GM12878 (cell line): ENCODE results near the gene MSH3. TPM values are rescaled to one million over a fixed set of nuclear protein-coding genes. Genes with fewer than 3 reads are reported as not detected.

Source experiments
- ATAC-seq: fragments of 200-7000 bp; cut with Tn5 transposase; 3 replicates; pipeline ENCODE4 v1.9.1; 2020; ENCODE audit warnings: mild to moderate bottlenecking, moderate library complexity
- BruUV-seq: library from RNA; stranded (reverse); fragments of 400-500 nt; replicated peaks from 2 replicates; lab custom pipeline; 2021; lab: Mats Ljungman, UMichigan
- CTCF ChIA-PET: fragments of 300-600 bp; sonication (Branson Sonifier 250); formaldehyde crosslinking; extraction: SDS; loops from one replicate; lab custom pipeline; 2021; ENCODE audit warnings: inconsistent platforms; lab: Yijun Ruan, JAX
- POLR2A ChIA-PET: fragments of 350-600 bp; formaldehyde crosslinking; extraction: SDS; loops from one replicate; lab custom pipeline; 2021; ENCODE audit warnings: inconsistent platforms; lab: Charles Lee
- RAD21 ChIA-PET: fragments of 300-600 bp; sonication (Branson Sonifier 250); formaldehyde crosslinking; loops from one replicate; lab custom pipeline; 2023; ENCODE audit warnings: antibody characterized with exemption; ENCODE audit not compliant: unreplicated experiment; lab: Charles Lee
- SMC1A ChIA-PET: fragments of 300-600 bp; sonication (Branson Sonifier 250); formaldehyde crosslinking; loops from one replicate; lab custom pipeline; 2023; ENCODE audit not compliant: unreplicated experiment, uncharacterized antibody; lab: Charles Lee
- DNase-seq: peaks from one replicate; pipeline ENCODE4 v3.0.0-alpha.2; 2011; ENCODE audit warnings: low read depth, low spot score
- FAIRE-seq: peaks from 3 replicates; lab custom pipeline; 2011; peaks lifted over from hg19 to GRCh38; lab: Jason Lieb, UNC
- H2AFZ ChIP-seq: 2 replicates; pipeline ENCODE4 v1.6.0; 2011; ENCODE audit warnings: low read depth, low read length, control low read depth; ENCODE audit not compliant: control insufficient read depth
- H3K27ac ChIP-seq: 2 replicates; pipeline ENCODE4 v1.5.1; 2011; ENCODE audit warnings: control low read depth; ENCODE audit not compliant: control insufficient read depth, insufficient read depth
- H3K27me3 ChIP-seq, 2 experiments: replicated peaks in 1 of 2; 2 replicates each; pipeline versions ENCODE4 v1.6.0 to v1.6.1; 2011; ENCODE audit warnings: low read length in 1 of 2; ENCODE audit not compliant: control insufficient read depth in 2 of 2, insufficient read depth in 2 of 2
- H3K36me3 ChIP-seq, 2 experiments: 2 replicates each; pipeline ENCODE4 v1.5.1; 2011; ENCODE audit warnings: low read length in 1 of 2; ENCODE audit not compliant: control insufficient read depth in 2 of 2, insufficient read depth in 2 of 2
- H3K4me1 ChIP-seq: 2 replicates; pipeline ENCODE4 v1.6.1; 2011; ENCODE audit warnings: mild to moderate bottlenecking, low read length, moderate library complexity, mixed read lengths; ENCODE audit not compliant: control insufficient read depth, insufficient read depth
- H3K4me2 ChIP-seq: 2 replicates; pipeline ENCODE4 v1.6.0; 2011; ENCODE audit warnings: control low read depth; ENCODE audit not compliant: control insufficient read depth, insufficient read depth
- H3K4me3 ChIP-seq: fragments of 200-600 bp; sonication (generic); 2 replicates; pipeline ENCODE4 v1.5.1; 2016
- H3K79me2 ChIP-seq: 2 replicates; pipeline ENCODE4 v1.6.0; 2011; ENCODE audit warnings: low read length; ENCODE audit not compliant: control insufficient read depth, insufficient read depth
- H3K9ac ChIP-seq: 2 replicates; pipeline ENCODE4 v1.8.0; 2011; ENCODE audit warnings: low read length, control low read depth, mixed read lengths; ENCODE audit not compliant: control insufficient read depth, insufficient read depth
- H3K9me3 ChIP-seq: replicated peaks from 3 replicates; pipeline ENCODE4 v1.5.1; 2011; ENCODE audit warnings: mild to moderate bottlenecking, low read length; ENCODE audit not compliant: control insufficient read depth, insufficient read depth
- H4K20me1 ChIP-seq: 2 replicates; pipeline ENCODE4 v1.6.0; 2011; ENCODE audit not compliant: control insufficient read depth, insufficient read depth
- BMI1 ChIP-seq: fragments of 450-650 bp; IDR thresholded peaks from 2 replicates; pipeline ENCODE4 v1.6.1; 2016; ENCODE audit warnings: mild to moderate bottlenecking, moderate library complexity, borderline replicate concordance
- CBX3 ChIP-seq: fragments of 200-600 bp; sonication (generic); IDR thresholded peaks from 2 replicates; pipeline ENCODE4 v1.6.1; 2016; ENCODE audit warnings: low read depth, borderline replicate concordance
- CREM ChIP-seq: IDR thresholded peaks from 2 replicates; pipeline ENCODE4 v1.6.1; 2014; ENCODE audit warnings: antibody characterized with exemption, low read depth
- FOXM1 ChIP-seq: IDR thresholded peaks from 2 replicates; pipeline ENCODE4 v1.6.1; 2012; ENCODE audit warnings: low read depth, mild to moderate bottlenecking, inconsistent platforms, low read length, moderate library complexity
- HDAC2 ChIP-seq: fragments of 200-600 bp; sonication (generic); IDR thresholded peaks from 2 replicates; pipeline ENCODE4 v1.6.1; 2017
- MEF2B ChIP-seq: fragments of 450-650 bp; IDR thresholded peaks from 2 replicates; pipeline ENCODE4 v1.6.1; 2018; ENCODE audit warnings: mild to moderate bottlenecking, moderate library complexity; ENCODE audit not compliant: partially characterized antibody, poor library complexity, severe bottlenecking
- MYC ChIP-seq: IDR thresholded peaks from 2 replicates; pipeline ENCODE4 v1.6.1; 2011; ENCODE audit warnings: mild to moderate bottlenecking, low read length, moderate library complexity, inconsistent platforms; ENCODE audit not compliant: insufficient read depth, insufficient replicate concordance, insufficient read length, severe bottlenecking
- NFIC ChIP-seq: IDR thresholded peaks from 2 replicates; pipeline ENCODE4 v1.6.1; 2012; ENCODE audit warnings: low read depth, mild to moderate bottlenecking, inconsistent platforms, low read length, moderate library complexity
- NRF1 ChIP-seq: conservative IDR thresholded peaks from 2 replicates; pipeline ENCODE4 v1.6.1; 2011; ENCODE audit warnings: mild to moderate bottlenecking, low read depth, low read length, improper control_type of control experiment
- PAX8 ChIP-seq: fragments of 450-650 bp; IDR thresholded peaks from 2 replicates; pipeline ENCODE4 v1.6.1; 2017; ENCODE audit warnings: mild to moderate bottlenecking, moderate library complexity
- RBBP5 ChIP-seq: fragments of 200-600 bp; sonication (generic); conservative IDR thresholded peaks from 2 replicates; pipeline ENCODE4 v1.6.1; 2016
- RUNX3 ChIP-seq: IDR thresholded peaks from 2 replicates; pipeline ENCODE4 v1.6.1; 2012; ENCODE audit warnings: low read length, inconsistent platforms
- SUZ12 ChIP-seq: fragments of 200-600 bp; sonication (generic); IDR thresholded peaks from one replicate; pipeline ENCODE4 v1.6.1; 2018; ENCODE audit warnings: antibody characterized with exemption, mild to moderate bottlenecking; ENCODE audit not compliant: unreplicated experiment
- TCF3 ChIP-seq: IDR thresholded peaks from 2 replicates; pipeline ENCODE4 v1.6.1; 2012; ENCODE audit warnings: low read depth, mild to moderate bottlenecking, low read length, borderline replicate concordance; ENCODE audit not compliant: insufficient read depth
- TCF7 ChIP-seq: IDR thresholded peaks from 2 replicates; pipeline ENCODE4 v1.6.1; 2014; ENCODE audit warnings: antibody characterized with exemption, borderline replicate concordance
- WRNIP1 ChIP-seq: IDR thresholded peaks from 2 replicates; pipeline ENCODE4 v1.6.1; 2011; ENCODE audit warnings: low read depth, low read length, improper control_type of control experiment, borderline replicate concordance
- ZNF622 ChIP-seq: fragments of 450-650 bp; IDR thresholded peaks from 2 replicates; pipeline ENCODE4 v1.6.1; 2017; ENCODE audit warnings: mild to moderate bottlenecking, inconsistent platforms
- WGBS: methylation state at CpG from one replicate; pipeline ENCODE4 v1.1.6; 2016; ENCODE audit warnings: low lambda C conversion rate; ENCODE audit not compliant: insufficient replicate concordance, insufficient coverage; ENCODE audit errors: missing lambda C conversion rate; 5-methylcytosine and 5-hydroxymethylcytosine counted together
- in situ Hi-C: fragments of 300-500 bp; cut with MboI; formaldehyde crosslinking; loops from 9 replicates; pipeline ENCODE4 v1.14.3; 2018; ENCODE audit warnings: mixed read lengths
- intact Hi-C: fragments of 100-400 bp; cut with micrococcal nuclease; formaldehyde crosslinking; loops from one replicate; pipeline ENCODE4 v1.14.2; 2022; ENCODE audit not compliant: unreplicated experiment
- polyA plus RNA-seq, 11 experiments: library from polyadenylated mRNA; depleted of rRNA in 4 of 11; unstranded in 6 of 11; stranded (reverse) in 5 of 11; fragments of >200 nt; fragmentation: Nextera tagmentation in 4 of 11; fragmentation: Illumina TruSeq in 1 of 11; extraction: Ambion mirVana in 4 of 11; extraction: Trizol in 1 of 11; gene quantifications; 1 replicate in 1 of 11; 2 replicates in 10 of 11; pipeline versions ENCODE4 v1.2.1 to v1.2.3, GENCODE V29; 2011 to 2016; ENCODE audit warnings: inconsistent platforms in 2 of 11, missing spikeins in 2 of 11, low read depth in 1 of 11
- total RNA-seq, 4 experiments: library from RNA; depleted of rRNA in 3 of 4; stranded (reverse); fragments of >200 nt in 3 of 4; fragmentation: Illumina TruSeq in 1 of 4; extraction: Trizol in 1 of 4; gene quantifications; 2 replicates each; pipeline versions ENCODE4 v1.2.1 to v1.2.3, GENCODE V29; 2013 to 2021
- TF ChIP-seq, protein P1 (sequence below): IDR thresholded peaks from 2 replicates; pipeline ENCODE4 v1.6.1; 2011; ENCODE audit warnings: low read depth, low read length, improper control_type of control experiment, borderline replicate concordance
- TF ChIP-seq, protein P2 (sequence below): fragments of 450-650 bp; IDR thresholded peaks from 2 replicates; pipeline ENCODE4 v1.6.1; 2017; ENCODE audit warnings: low read depth, mild to moderate bottlenecking, moderate library complexity

MSH3 gene
- total and polyA plus RNA-seq, 10 of the 15 experiments (the other 5 are each of a cell fraction or from before 2014, with no cell fraction given), result 4.7 to 17.5 (median 12.2) TPM

DNA sequence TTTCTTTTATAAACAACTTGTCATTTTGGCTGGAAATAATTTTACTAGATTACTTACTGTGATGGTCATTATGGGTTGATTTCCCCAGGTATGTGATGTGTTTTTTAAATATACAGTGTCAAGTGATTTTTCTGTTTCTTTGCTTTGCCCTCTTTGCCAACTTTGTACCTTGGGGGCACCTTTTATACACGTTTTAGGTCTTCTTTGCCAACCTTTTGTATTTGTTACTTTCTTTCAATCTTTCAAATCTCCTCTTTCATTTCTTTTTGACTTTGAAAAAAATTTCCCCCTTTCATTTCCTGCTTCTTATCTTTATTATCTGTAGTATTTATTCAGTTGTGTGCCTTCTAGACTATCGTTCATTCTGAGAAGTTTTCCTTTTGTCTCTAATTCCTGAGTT is 65.7 kb downstream of the MSH3 start:
- Histone ChIP-seq H3K27ac (no peak overlapping the region), H3K4me1 (no peaks in the 10 kb centered on the region), H3K4me2 (no peak overlapping the region), H2AFZ (no peak overlapping the region), H4K20me1 (no peaks in the 10 kb centered on the region), H3K9me3 (no peaks in the 10 kb centered on the region; the same call in 2 of the 3 replicates), H3K9ac (no peak overlapping the region), H3K4me3 (no peak overlapping the region), H3K27me3 (no peaks in the 10 kb centered on the region), H3K79me2 (no peaks in the 10 kb centered on the region), H3K36me3 (peaks cover 0 to 2% of the 10 kb centered on the region in 2 experiments; a peak in 1 of 4 replicates)
- DNase-seq, result no peak
- ChIA-PET RAD21 (no interaction called here), CTCF (no interaction called here), SMC1A (interaction anchor here (0.6 kb wide), 1 partner anchor 17 kb away, joined by 3 read pairs; no protein-coding TSS in a partner anchor), POLR2A (no interaction called here)
- no peak for ATAC-seq
- TF ChIP-seq, protein P1, sequence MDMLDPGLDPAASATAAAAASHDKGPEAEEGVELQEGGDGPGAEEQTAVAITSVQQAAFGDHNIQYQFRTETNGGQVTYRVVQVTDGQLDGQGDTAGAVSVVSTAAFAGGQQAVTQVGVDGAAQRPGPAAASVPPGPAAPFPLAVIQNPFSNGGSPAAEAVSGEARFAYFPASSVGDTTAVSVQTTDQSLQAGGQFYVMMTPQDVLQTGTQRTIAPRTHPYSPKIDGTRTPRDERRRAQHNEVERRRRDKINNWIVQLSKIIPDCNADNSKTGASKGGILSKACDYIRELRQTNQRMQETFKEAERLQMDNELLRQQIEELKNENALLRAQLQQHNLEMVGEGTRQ, result no peak
- TF ChIP-seq NRF1 (no peak), PAX8 (no peak), RUNX3 (no peak), NFIC (no peak), HDAC2 (no peak), FOXM1 (no peak), WRNIP1 (no peak), RBBP5 (no peak), MYC (no peak), TCF3 (no peak), SUZ12 (no peak), ZNF622 (no peak), BMI1 (no peak), CREM (no peak), MEF2B (no peak), CBX3 (no peak), TCF7 (no peak)
- TF ChIP-seq, protein P2, sequence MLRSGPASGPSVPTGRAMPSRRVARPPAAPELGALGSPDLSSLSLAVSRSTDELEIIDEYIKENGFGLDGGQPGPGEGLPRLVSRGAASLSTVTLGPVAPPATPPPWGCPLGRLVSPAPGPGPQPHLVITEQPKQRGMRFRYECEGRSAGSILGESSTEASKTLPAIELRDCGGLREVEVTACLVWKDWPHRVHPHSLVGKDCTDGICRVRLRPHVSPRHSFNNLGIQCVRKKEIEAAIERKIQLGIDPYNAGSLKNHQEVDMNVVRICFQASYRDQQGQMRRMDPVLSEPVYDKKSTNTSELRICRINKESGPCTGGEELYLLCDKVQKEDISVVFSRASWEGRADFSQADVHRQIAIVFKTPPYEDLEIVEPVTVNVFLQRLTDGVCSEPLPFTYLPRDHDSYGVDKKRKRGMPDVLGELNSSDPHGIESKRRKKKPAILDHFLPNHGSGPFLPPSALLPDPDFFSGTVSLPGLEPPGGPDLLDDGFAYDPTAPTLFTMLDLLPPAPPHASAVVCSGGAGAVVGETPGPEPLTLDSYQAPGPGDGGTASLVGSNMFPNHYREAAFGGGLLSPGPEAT, result no peak
- 97% methylated on average over 2 of the region's 2 CpGs for WGBS
- FAIRE-seq, result no peak
- BruUV-seq, result no TSS peak
- in situ Hi-C loops (no loop called here), intact Hi-C loops (no loop called here)
